DOHH2 (cell line): Measurements from ENCODE around the gene TLCD5.

Source experiments
- EZH2phosphoT487 ChIP-seq: fragments of 200-600 bp; sonication (generic); IDR thresholded peaks from 2 replicates; pipeline ENCODE4 v1.6.1; 2017; ENCODE audit warnings: borderline replicate concordance, mild to moderate bottlenecking, antibody characterized with exemption, low read length, moderate library complexity, mixed read lengths
- TF ChIP-seq, protein P1 (sequence below): fragments of 200-600 bp; sonication (generic); IDR thresholded peaks from one replicate; pipeline ENCODE4 v1.5.1; 2014; ENCODE audit warnings: antibody characterized with exemption, mild to moderate bottlenecking, low read depth, low read length; ENCODE audit not compliant: poor library complexity, severe bottlenecking

DNA sequence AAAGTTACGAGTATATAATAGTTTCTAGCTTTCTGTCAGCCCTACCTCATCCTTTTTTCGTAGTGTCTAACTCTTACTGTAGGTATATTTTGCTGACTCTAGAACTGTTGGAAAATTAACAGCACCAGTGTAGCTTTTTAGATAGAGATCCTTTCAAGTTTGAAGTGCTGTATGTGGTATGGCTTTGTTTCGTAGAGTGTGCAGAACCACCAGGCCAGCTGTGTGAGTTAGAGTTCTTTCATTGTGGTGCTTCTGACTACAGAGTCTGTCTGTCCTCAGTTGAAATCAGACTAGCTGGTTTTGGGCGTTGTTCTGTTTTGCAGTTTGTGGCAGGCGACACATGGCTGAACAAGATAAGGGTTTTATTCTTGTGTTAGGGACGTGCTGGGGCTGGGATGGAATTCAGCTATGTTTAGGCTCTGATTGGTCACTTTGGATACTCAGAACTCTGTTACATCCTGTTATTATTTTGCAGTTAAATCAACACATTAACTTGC is 14.3 kb downstream of the TLCD5 start:
- TF ChIP-seq, protein P1, sequence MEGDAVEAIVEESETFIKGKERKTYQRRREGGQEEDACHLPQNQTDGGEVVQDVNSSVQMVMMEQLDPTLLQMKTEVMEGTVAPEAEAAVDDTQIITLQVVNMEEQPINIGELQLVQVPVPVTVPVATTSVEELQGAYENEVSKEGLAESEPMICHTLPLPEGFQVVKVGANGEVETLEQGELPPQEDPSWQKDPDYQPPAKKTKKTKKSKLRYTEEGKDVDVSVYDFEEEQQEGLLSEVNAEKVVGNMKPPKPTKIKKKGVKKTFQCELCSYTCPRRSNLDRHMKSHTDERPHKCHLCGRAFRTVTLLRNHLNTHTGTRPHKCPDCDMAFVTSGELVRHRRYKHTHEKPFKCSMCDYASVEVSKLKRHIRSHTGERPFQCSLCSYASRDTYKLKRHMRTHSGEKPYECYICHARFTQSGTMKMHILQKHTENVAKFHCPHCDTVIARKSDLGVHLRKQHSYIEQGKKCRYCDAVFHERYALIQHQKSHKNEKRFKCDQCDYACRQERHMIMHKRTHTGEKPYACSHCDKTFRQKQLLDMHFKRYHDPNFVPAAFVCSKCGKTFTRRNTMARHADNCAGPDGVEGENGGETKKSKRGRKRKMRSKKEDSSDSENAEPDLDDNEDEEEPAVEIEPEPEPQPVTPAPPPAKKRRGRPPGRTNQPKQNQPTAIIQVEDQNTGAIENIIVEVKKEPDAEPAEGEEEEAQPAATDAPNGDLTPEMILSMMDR, result no peak
- no peak for TF ChIP-seq EZH2phosphoT487
